Measurements from ENCODE around the gene E4F1.
A peak's percentile ranks its signal among the peaks of the same experiment; 100 is the strongest.
"Not testable (repeated sequence)": the region's sequence is repeated elsewhere in the genome, so short reads cannot be mapped to it uniquely, and the experiment has no call there.

E4F1 gene

GRCh38 chr16:2236337-2237101 lies 13.1 kb downstream of the E4F1 start, which contains the start of gene DNASE1L2:
TSS of gene DNASE1L2 (plus strand) at chr16:2236444. CDS start at chr16:2236817, 373 bp downstream.
- peaks cover 40 to 69% (median 43%) of the 10 kb centered on the region in 3 donors for H3K36me3 ChIP-seq
- no peak for DNase-seq
- H3K27ac ChIP-seq, result no peak within 1 kb of the TSS
- peak within 1 kb of the TSS in 1 of 2 donors; percentile 25 for H3K4me3 ChIP-seq
- peaks cover 7 to 21% (median 21%) of the 10 kb centered on the region in 4 donors for H3K4me1 ChIP-seq
- intact Hi-C loops (cut with DNase I; ENCODE audit: low total_unique reads), result no loop called here
- no peak for TF ChIP-seq CTCF (IDR thresholded peaks at IDR 0.05)
- H3K9me3 ChIP-seq, result no peaks in the 10 kb centered on the region
- H3K27me3 ChIP-seq, result peaks cover 0 to 19% of the 10 kb centered on the region in 2 donors

DNA sequence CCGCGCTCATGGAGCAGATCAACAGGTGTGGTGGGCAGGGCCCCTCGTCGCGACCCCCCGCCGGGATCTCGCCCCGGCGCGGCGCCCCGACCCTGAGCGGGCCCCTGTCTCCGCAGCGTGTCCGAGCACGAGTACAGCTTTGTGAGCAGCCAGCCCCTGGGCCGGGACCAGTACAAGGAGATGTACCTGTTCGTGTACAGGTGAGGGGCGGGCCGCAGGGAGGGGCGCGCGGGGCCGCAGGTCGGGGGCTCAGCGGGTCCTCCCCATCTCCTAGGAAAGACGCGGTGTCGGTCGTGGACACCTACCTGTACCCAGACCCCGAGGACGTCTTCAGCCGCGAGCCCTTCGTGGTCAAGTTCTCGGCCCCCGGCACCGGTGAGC lies 13.7 kb downstream of the E4F1 start:
- peak overlapping the region in 1 of 2 donors; percentile 25 for H3K4me3 ChIP-seq

DNA sequence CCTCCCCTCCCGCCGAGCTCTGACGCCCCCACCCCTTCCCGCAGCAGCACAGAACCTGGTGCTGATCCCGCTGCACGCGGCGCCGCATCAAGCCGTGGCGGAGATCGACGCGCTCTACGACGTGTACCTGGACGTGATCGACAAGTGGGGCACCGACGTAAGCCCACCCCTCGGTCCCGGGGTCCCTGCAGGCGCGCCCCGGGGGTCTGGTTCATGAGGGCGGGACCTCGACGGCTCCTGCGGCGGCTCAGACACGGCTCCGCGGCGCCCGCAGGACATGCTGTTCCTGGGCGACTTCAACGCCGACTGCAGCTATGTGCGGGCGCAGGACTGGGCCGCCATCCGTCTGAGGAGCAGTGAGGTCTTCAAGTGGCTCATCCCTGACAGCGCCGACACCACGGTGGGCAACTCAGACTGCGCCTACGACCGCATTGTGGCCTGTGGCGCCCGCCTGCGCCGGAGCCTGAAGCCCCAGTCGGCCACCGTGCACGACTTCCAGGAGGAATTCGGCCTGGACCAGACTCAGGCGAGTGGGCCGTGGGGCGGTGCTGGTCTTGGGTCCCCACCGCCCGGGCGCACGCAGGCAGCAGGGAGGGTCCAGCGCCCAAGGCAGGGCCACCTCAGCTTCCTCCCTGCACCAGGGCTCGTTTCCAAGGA lies 14.2 kb downstream of the E4F1 start:
- no peak overlapping the region for H3K27ac ChIP-seq
- H3K36me3 ChIP-seq, result peaks cover 34 to 69% (median 35%) of the 10 kb centered on the region in 3 donors
- intact Hi-C loops (cut with DNase I; ENCODE audit: low total_unique reads), result no loop called here
- peaks cover 7 to 21% (median 21%) of the 10 kb centered on the region in 4 donors for H3K4me1 ChIP-seq
- H3K27me3 ChIP-seq, result peaks cover 0 to 19% of the 10 kb centered on the region in 2 donors
- DNase-seq, result no peak
- no peak overlapping the region for H3K4me3 ChIP-seq
- TF ChIP-seq CTCF (IDR thresholded peaks at IDR 0.05), result no peak
- no peaks in the 10 kb centered on the region for H3K9me3 ChIP-seq

More for the DNA sequence above, 13.7 kb downstream of the E4F1 start:
- intact Hi-C loops (cut with DNase I; ENCODE audit: low total_unique reads), result no loop called here
- DNase-seq, result no peak
- H3K27ac ChIP-seq, result no peak overlapping the region
- H3K4me1 ChIP-seq, result peaks cover 7 to 21% (median 21%) of the 10 kb centered on the region in 4 donors
- TF ChIP-seq CTCF (IDR thresholded peaks at IDR 0.05), result no peak
- peaks cover 34 to 69% (median 38%) of the 10 kb centered on the region in 3 donors for H3K36me3 ChIP-seq
- H3K27me3 ChIP-seq, result peaks cover 0 to 19% of the 10 kb centered on the region in 2 donors
- no peaks in the 10 kb centered on the region for H3K9me3 ChIP-seq

- Histone ChIP-seq H3K36me3 (peaks cover 34 to 69% (median 35%) of the 10 kb centered on the region in 3 donors), H3K4me1 (peaks cover 7 to 21% (median 21%) of the 10 kb centered on the region in 4 donors), H3K27me3 (peaks cover 0 to 19% of the 10 kb centered on the region in 2 donors), H3K4me3 (no peak overlapping the region), H3K27ac (no peak overlapping the region), H3K9me3 (no peaks in the 10 kb centered on the region)
- TF ChIP-seq CTCF (IDR thresholded peaks at IDR 0.05), result no peak
- no peak for DNase-seq
- intact Hi-C loops (cut with DNase I; ENCODE audit: low total_unique reads), result no loop called here
Observed at GRCh38 chr16:2238150-2238837, 14.9 kb downstream of the E4F1 start.

DNA sequence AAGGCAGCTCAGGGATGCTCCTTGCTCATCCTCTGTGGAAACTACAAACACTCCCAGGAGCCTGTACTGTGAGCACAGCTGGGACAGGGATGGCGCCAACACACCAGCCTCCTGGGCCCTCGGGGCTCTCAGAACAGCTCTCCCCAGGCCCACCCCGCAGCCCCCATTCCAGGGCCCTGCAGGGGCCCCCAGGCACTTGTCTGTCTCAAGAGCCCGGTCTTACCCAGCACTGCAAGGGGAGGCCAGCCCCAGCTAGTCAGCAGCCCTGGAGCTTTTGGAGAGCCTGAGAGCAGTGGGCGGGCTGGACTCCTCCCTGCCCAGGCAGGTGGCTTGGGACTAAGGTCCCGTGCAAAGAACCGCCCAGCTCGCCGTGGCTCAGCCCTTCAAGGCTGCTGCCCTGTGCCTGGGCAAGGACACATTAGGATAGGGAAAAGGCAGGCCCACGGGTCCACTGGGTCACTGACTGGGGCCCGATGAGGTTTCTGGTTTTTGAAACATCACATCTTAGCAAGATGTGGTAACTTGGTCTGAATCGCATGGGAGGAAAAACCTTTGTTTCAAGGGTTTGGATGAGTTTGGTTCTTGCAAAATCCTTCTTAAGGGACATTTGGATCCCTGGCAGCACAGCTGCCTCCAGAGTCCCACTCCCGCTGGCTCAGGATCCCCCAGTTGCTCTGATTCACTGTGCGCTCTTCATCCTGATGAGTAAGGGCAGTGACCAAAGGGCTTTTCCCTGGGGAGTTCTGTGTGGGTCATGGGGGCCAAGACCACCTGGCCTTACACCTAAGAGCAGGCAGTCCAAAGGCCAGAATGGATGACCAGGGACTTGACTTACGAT lies 15.7 kb downstream of the E4F1 start:
- Histone ChIP-seq H3K4me1 (peaks cover 7 to 21% (median 21%) of the 10 kb centered on the region in 4 donors), H3K27me3 (peaks cover 0 to 19% of the 10 kb centered on the region in 2 donors), H3K27ac (no peak overlapping the region), H3K4me3 (no peak overlapping the region), H3K9me3 (no peaks in the 10 kb centered on the region), H3K36me3 (peaks cover 28 to 69% (median 35%) of the 10 kb centered on the region in 3 donors)
- intact Hi-C loops (cut with DNase I; ENCODE audit: low total_unique reads), result no loop called here
- DNase-seq, result no peak
- TF ChIP-seq CTCF (IDR thresholded peaks at IDR 0.05), result no peak

- H3K9me3 ChIP-seq; DNase-seq; intact Hi-C loops (cut with DNase I; ENCODE audit: low total_unique reads); H3K4me3 ChIP-seq; H3K27ac ChIP-seq: not testable (repeated sequence)
- peaks cover 7 to 21% (median 21%) of the 10 kb centered on the region in 4 donors for H3K4me1 ChIP-seq
- peaks cover 0 to 19% of the 10 kb centered on the region in 2 donors for H3K27me3 ChIP-seq
- H3K36me3 ChIP-seq, result peaks cover 28 to 69% (median 35%) of the 10 kb centered on the region in 3 donors
Observed at GRCh38 chr16:2240331-2240730, 16.9 kb downstream of the E4F1 start.

Measured in tibial artery (tissue), 4 donors.